ENCODE measurements around the gene MTA3. TPM values are rescaled to one million over a fixed set of nuclear protein-coding genes. Genes with fewer than 3 reads are reported as not detected.
A peak's percentile ranks its signal among the peaks of the same experiment; 100 is the strongest.

MTA3 gene
- total RNA-seq, 2 donors from 2014 or later = 23.0 to 30.8 TPM

- Histone ChIP-seq H3K27me3 (replicated peaks; ENCODE audit: insufficient read depth) (no peaks in the 10 kb centered on the region), H3K36me3 (no peaks in the 10 kb centered on the region), H3K4me1 (ENCODE audit: control insufficient read depth in 1 of 2, low read depth in 2 of 2) (peaks cover 5 to 26% of the 10 kb centered on the region in 2 donors), H3K9me3 (no peaks in the 10 kb centered on the region), H3K27ac (no peak overlapping the region), H3K4me3 (no peak overlapping the region)
- ATAC-seq (ENCODE audit: insufficient number of reproducible peaks, low FRiP score, low read depth) (no peak), DNase-seq (ENCODE audit: low spot score) (no peak)
- TF ChIP-seq CTCF (IDR thresholded peaks at IDR 0.05) = no peak
Observed at GRCh38 chr2:42752314-42752713, 183.9 kb downstream of the MTA3 start.

GRCh38 chr2:42752816-42753813 lies 184.7 kb downstream of the MTA3 start:
- no peak for TF ChIP-seq CTCF (IDR thresholded peaks at IDR 0.05)
- Histone ChIP-seq H3K9me3 (no peaks in the 10 kb centered on the region), H3K27me3 (replicated peaks; ENCODE audit: insufficient read depth) (no peaks in the 10 kb centered on the region), H3K4me3 (no peak overlapping the region), H3K27ac (no peak overlapping the region), H3K4me1 (ENCODE audit: control insufficient read depth in 1 of 2, low read depth in 2 of 2) (peaks cover 5 to 26% of the 10 kb centered on the region in 2 donors), H3K36me3 (no peaks in the 10 kb centered on the region)
- no peak for DNase-seq (ENCODE audit: low spot score)
- no peak for ATAC-seq (ENCODE audit: insufficient number of reproducible peaks, low FRiP score, low read depth)

GRCh38 chr2:42754021-42754775 lies 185.8 kb downstream of the MTA3 start:
- no peak for TF ChIP-seq CTCF (IDR thresholded peaks at IDR 0.05)
- Histone ChIP-seq H3K36me3 (no peaks in the 10 kb centered on the region), H3K9me3 (no peaks in the 10 kb centered on the region), H3K27ac (peak overlapping the region in 1 of 2 donors; percentile 18), H3K27me3 (replicated peaks; ENCODE audit: insufficient read depth) (no peaks in the 10 kb centered on the region), H3K4me1 (ENCODE audit: control insufficient read depth in 1 of 2, low read depth in 2 of 2) (peaks cover 5 to 26% of the 10 kb centered on the region in 2 donors), H3K4me3 (no peak overlapping the region)
- ATAC-seq (ENCODE audit: insufficient number of reproducible peaks, low FRiP score, low read depth) (no peak), DNase-seq (ENCODE audit: low spot score) (no peak)

GRCh38 chr2:42754776-42755140 lies 186.3 kb downstream of the MTA3 start:
- Histone ChIP-seq H3K4me1 (ENCODE audit: control insufficient read depth in 1 of 2, low read depth in 2 of 2) (peaks cover 5 to 26% of the 10 kb centered on the region in 2 donors), H3K27ac (peak overlapping the region in 1 of 2 donors; percentile 18), H3K27me3 (replicated peaks; ENCODE audit: insufficient read depth) (no peaks in the 10 kb centered on the region), H3K4me3 (no peak overlapping the region), H3K9me3 (no peaks in the 10 kb centered on the region), H3K36me3 (no peaks in the 10 kb centered on the region)
- ATAC-seq (ENCODE audit: insufficient number of reproducible peaks, low FRiP score, low read depth) (no peak), DNase-seq (ENCODE audit: low spot score) (no peak)
- TF ChIP-seq CTCF (IDR thresholded peaks at IDR 0.05) = no peak
